HepG2 (cell line): ENCODE data around the gene BLOC1S4. TPM values are rescaled to one million over a fixed set of nuclear protein-coding genes. Genes with fewer than 3 reads are reported as not detected.

Source experiments
- ETV5 ChIP-seq: IDR thresholded peaks from 2 replicates; pipeline ENCODE4 v1.6.1; 2018; ENCODE audit warnings: missing biosample characterization, missing genetic modification reagents, inconsistent platforms, borderline replicate concordance
- PHF20 ChIP-seq: sonication (generic); formaldehyde crosslinking; IDR thresholded peaks from 2 replicates; pipeline ENCODE4 v1.5.0; 2020; ENCODE audit warnings: mild to moderate bottlenecking, missing genetic modification reagents
- SUZ12 ChIP-seq: fragments of 150-350 bp; IDR thresholded peaks from 2 replicates; pipeline ENCODE4 v1.6.1; 2014; ENCODE audit warnings: low read depth, low read length
- U2AF2 ChIP-seq: fragments of 200-400 bp; formaldehyde crosslinking; IDR thresholded peaks from 2 replicates; pipeline ENCODE4 v1.6.1; 2017; ENCODE audit warnings: low read depth, mild to moderate bottlenecking, low read length
- ZBTB3 ChIP-seq: sonication (generic); formaldehyde crosslinking; IDR thresholded peaks from 2 replicates; pipeline ENCODE4 v1.4.0; 2020; ENCODE audit warnings: low read depth, mild to moderate bottlenecking, moderate library complexity, missing genetic modification reagents, borderline replicate concordance
- ZFP37 ChIP-seq: sonication (generic); formaldehyde crosslinking; IDR thresholded peaks from 2 replicates; pipeline ENCODE4 v1.4.0; 2020; ENCODE audit warnings: missing genetic modification reagents, borderline replicate concordance
- ZIK1 ChIP-seq: sonication (generic); formaldehyde crosslinking; IDR thresholded peaks from 2 replicates; pipeline ENCODE4 v1.5.0; 2020; ENCODE audit warnings: mild to moderate bottlenecking, low read depth, missing genetic modification reagents, borderline replicate concordance
- ZNF20 ChIP-seq: sonication (generic); formaldehyde crosslinking; IDR thresholded peaks from 2 replicates; pipeline ENCODE4 v1.4.0; 2020; ENCODE audit warnings: mild to moderate bottlenecking, moderate library complexity, missing genetic modification reagents
- ZNF644 ChIP-seq: IDR thresholded peaks from 2 replicates; pipeline ENCODE4 v1.6.1; 2016; ENCODE audit warnings: low read depth
- ZNF772 ChIP-seq: sonication (generic); formaldehyde crosslinking; IDR thresholded peaks from 2 replicates; pipeline ENCODE4 v1.5.0; 2020; ENCODE audit warnings: mild to moderate bottlenecking, missing genetic modification reagents
- polyA plus RNA-seq, 8 experiments: library from polyadenylated mRNA; depleted of rRNA in 3 of 8; stranded (reverse) in 7 of 8; unstranded in 1 of 8; fragments of >200 nt; fragmentation: Illumina TruSeq in 4 of 8; extraction: Trizol in 4 of 8; gene quantifications; 2 replicates each; pipeline versions ENCODE4 v1.2.1 to v1.2.3, GENCODE V29; 2011 to 2016; ENCODE audit warnings: low read depth in 4 of 8, missing spikeins in 1 of 8, mixed read lengths in 1 of 8; ENCODE audit not compliant: insufficient read depth in 1 of 8
- total RNA-seq, 5 experiments: library from RNA; depleted of rRNA; stranded (reverse); fragments of >200 nt; fragmentation: Illumina TruSeq; extraction: Trizol; gene quantifications; 2 replicates each; pipeline ENCODE4 v1.2.3, GENCODE V29; 2016; ENCODE audit warnings: low read depth in 1 of 5
- TF ChIP-seq, protein P1 (sequence below): sonication (generic); formaldehyde crosslinking; IDR thresholded peaks from 2 replicates; pipeline ENCODE4 v1.5.1; 2020; ENCODE audit warnings: missing genetic modification reagents, mild to moderate bottlenecking, borderline replicate concordance
- TF ChIP-seq, protein P2 (sequence below), 2 experiments: sonication (generic) in 1 of 2; formaldehyde crosslinking in 1 of 2; IDR thresholded peaks; 2 replicates each; pipeline versions ENCODE4 v1.4.0 to v1.6.1; 2016 to 2020; ENCODE audit warnings: borderline replicate concordance in 1 of 2, low read depth in 1 of 2, mild to moderate bottlenecking in 1 of 2, missing genetic modification reagents in 1 of 2
- TF ChIP-seq, protein P3 (sequence below): sonication (generic); formaldehyde crosslinking; conservative IDR thresholded peaks from 2 replicates; pipeline ENCODE4 v1.8.1; 2023; ENCODE audit warnings: missing genetic modification reagents
- TF ChIP-seq, protein P4 (sequence below): sonication (generic); formaldehyde crosslinking; IDR thresholded peaks from 2 replicates; pipeline ENCODE4 v1.4.0; 2020; ENCODE audit warnings: missing genetic modification reagents, borderline replicate concordance
- TF ChIP-seq, protein P5 (sequence below): IDR thresholded peaks from 2 replicates; pipeline ENCODE4 v1.6.1; 2016

BLOC1S4 gene
- total and polyA plus RNA-seq, 2 of the 13 experiments (the other 11 are each of a cell fraction or from before 2014, with no cell fraction given), result 15.5 to 20.9 TPM

DNA sequence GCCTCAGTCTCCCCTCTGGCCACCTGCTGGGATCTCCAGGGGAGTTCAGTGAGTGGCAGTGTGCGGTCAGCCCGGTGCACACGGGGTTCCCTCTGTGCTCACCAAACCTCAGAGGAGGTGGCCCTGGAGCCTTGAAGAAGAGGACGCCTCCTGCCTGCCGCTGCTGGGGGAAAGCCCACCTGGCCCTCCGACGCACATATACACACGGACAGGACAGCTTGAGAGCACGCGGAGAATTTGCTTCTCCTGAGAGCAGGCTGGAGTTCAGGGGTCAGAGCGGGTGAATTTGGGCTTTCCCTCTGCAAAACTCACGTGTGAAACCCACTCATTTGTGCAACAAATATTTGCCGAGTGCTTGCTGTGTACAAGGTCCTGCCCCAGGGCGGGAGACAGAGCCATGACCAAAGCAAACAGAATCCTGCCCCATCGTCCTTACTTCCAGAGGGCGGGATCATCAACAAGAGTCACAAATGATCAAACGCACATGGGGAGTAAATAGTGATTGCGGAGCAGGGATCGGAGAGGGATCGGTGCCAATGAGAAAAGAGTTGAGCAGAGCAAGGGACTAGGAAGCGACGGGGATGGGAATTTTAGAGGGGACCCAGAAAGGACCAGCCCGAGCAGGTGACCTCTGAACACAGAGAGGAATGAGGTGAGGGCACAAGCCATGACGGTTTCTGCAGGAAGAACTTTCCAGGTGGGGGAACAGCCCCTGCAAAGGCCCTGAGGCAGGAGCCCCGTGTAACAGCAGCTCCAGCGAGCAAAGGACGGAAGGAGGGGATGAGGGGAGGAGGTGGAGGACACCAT lies 17.6 kb downstream of the BLOC1S4 start (continued):
- no peak for TF ChIP-seq ZIK1 (CRISPR knock-in tag)
- TF ChIP-seq, protein P1, sequence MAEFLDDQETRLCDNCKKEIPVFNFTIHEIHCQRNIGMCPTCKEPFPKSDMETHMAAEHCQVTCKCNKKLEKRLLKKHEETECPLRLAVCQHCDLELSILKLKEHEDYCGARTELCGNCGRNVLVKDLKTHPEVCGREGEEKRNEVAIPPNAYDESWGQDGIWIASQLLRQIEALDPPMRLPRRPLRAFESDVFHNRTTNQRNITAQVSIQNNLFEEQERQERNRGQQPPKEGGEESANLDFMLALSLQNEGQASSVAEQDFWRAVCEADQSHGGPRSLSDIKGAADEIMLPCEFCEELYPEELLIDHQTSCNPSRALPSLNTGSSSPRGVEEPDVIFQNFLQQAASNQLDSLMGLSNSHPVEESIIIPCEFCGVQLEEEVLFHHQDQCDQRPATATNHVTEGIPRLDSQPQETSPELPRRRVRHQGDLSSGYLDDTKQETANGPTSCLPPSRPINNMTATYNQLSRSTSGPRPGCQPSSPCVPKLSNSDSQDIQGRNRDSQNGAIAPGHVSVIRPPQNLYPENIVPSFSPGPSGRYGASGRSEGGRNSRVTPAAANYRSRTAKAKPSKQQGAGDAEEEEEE (CRISPR knock-in tag), result no peak
- TF ChIP-seq, protein P2, sequence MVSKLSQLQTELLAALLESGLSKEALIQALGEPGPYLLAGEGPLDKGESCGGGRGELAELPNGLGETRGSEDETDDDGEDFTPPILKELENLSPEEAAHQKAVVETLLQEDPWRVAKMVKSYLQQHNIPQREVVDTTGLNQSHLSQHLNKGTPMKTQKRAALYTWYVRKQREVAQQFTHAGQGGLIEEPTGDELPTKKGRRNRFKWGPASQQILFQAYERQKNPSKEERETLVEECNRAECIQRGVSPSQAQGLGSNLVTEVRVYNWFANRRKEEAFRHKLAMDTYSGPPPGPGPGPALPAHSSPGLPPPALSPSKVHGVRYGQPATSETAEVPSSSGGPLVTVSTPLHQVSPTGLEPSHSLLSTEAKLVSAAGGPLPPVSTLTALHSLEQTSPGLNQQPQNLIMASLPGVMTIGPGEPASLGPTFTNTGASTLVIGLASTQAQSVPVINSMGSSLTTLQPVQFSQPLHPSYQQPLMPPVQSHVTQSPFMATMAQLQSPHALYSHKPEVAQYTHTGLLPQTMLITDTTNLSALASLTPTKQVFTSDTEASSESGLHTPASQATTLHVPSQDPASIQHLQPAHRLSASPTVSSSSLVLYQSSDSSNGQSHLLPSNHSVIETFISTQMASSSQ (IDR thresholded peaks at IDR 0.05; ENCODE audit: low read depth), result 0 out of 2 replicates have a peak, but pooled peaks have one; percentile 12
- TF ChIP-seq, protein P2 (CRISPR knock-in tag; IDR thresholded peaks at IDR 0.05; ENCODE audit: borderline replicate concordance), result peak; percentile 88; the same call in 1 of the 2 replicates
- TF ChIP-seq, protein P3, sequence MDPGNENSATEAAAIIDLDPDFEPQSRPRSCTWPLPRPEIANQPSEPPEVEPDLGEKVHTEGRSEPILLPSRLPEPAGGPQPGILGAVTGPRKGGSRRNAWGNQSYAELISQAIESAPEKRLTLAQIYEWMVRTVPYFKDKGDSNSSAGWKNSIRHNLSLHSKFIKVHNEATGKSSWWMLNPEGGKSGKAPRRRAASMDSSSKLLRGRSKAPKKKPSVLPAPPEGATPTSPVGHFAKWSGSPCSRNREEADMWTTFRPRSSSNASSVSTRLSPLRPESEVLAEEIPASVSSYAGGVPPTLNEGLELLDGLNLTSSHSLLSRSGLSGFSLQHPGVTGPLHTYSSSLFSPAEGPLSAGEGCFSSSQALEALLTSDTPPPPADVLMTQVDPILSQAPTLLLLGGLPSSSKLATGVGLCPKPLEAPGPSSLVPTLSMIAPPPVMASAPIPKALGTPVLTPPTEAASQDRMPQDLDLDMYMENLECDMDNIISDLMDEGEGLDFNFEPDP (CRISPR knock-in tag), result no peak
- no peak for TF ChIP-seq ZNF644
- TF ChIP-seq, protein P4, sequence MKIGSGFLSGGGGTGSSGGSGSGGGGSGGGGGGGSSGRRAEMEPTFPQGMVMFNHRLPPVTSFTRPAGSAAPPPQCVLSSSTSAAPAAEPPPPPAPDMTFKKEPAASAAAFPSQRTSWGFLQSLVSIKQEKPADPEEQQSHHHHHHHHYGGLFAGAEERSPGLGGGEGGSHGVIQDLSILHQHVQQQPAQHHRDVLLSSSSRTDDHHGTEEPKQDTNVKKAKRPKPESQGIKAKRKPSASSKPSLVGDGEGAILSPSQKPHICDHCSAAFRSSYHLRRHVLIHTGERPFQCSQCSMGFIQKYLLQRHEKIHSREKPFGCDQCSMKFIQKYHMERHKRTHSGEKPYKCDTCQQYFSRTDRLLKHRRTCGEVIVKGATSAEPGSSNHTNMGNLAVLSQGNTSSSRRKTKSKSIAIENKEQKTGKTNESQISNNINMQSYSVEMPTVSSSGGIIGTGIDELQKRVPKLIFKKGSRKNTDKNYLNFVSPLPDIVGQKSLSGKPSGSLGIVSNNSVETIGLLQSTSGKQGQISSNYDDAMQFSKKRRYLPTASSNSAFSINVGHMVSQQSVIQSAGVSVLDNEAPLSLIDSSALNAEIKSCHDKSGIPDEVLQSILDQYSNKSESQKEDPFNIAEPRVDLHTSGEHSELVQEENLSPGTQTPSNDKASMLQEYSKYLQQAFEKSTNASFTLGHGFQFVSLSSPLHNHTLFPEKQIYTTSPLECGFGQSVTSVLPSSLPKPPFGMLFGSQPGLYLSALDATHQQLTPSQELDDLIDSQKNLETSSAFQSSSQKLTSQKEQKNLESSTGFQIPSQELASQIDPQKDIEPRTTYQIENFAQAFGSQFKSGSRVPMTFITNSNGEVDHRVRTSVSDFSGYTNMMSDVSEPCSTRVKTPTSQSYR (CRISPR knock-in tag), result no peak
- no peak for TF ChIP-seq ZNF20 (CRISPR knock-in tag)
- TF ChIP-seq ZBTB3 (CRISPR knock-in tag), result no peak
- TF ChIP-seq, protein P5, sequence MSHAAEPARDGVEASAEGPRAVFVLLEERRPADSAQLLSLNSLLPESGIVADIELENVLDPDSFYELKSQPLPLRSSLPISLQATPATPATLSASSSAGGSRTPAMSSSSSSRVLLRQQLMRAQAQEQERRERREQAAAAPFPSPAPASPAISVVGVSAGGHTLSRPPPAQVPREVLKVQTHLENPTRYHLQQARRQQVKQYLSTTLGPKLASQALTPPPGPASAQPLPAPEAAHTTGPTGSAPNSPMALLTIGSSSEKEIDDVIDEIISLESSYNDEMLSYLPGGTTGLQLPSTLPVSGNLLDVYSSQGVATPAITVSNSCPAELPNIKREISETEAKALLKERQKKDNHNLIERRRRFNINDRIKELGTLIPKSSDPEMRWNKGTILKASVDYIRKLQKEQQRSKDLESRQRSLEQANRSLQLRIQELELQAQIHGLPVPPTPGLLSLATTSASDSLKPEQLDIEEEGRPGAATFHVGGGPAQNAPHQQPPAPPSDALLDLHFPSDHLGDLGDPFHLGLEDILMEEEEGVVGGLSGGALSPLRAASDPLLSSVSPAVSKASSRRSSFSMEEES, result peak; percentile 78
- TF ChIP-seq ZNF772, result 0 out of 2 replicates have a peak, but pooled peaks have one; percentile 19
- TF ChIP-seq ZFP37, result 0 out of 2 replicates have a peak, but pooled peaks have one; percentile 46
- 0 out of 2 replicates have a peak, but pooled peaks have one; percentile 14 for TF ChIP-seq PHF20
- TF ChIP-seq U2AF2, result no peak
- TF ChIP-seq SUZ12, result no peak
- TF ChIP-seq ETV5 (CRISPR knock-in tag), result 0 out of 2 replicates have a peak, but pooled peaks have one; percentile 44
